DMS79 (cell line): Measurements from ENCODE around the gene C2orf49.

Experiments used
- DNase-seq: peaks from one replicate; lab custom pipeline; 2025; lab: John Stamatoyannopoulos, UW

C2orf49 gene

DNA sequence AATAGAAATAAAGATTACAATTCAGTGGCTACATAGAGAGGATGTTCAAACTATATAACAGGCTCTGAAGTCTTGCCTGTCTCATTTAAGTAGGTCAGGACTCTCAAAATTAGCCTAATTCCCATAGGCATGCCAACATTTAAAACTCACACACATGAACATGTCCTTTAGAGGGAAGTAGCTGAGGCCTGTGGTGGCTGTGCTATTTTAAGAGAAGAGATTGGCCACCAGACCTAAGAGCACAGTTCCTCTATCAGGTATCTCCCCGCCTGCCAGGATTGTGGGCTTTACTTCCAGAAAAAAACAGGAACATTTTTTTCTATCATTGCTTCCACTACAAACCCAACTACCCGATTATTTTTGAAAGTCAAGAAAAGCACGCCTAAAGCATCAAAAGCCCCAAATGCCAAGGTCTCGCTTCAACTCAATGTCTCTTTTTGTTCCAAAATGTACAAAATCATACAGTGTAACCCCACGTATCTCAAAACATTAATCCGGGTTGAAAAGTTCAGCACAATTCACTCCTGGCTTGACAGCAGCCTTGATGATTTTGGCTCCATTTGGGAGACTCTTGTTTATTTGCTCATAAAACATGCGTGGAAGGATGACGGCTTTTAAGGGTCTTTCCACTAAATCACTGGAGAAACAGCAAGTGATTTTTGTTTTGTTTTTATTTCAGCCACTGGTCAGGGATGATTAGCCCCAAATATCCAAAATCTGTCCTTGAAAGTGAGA, 46.3 kb downstream of the C2orf49 start:
- DNase-seq = no peak

DNA sequence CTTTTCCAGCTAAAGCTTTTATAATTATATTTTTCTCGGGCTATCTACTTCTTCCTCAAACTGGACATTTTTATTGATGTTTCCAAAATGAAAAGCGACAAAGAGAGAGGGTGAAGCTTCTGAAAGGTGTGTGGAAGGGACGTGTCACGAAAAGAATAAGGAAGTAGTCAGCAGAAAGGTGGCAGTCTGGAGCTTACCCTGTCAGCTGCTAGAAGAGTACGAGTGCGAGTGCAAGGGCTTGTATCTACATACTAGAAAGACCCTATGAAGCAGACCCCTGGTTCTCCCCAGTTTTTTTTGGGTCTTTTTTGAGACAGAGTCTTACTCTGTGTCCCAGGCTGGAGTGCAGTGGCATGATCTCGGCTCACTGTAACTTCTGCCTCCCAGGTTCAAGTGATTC, 46.9 kb downstream of the C2orf49 start:
- DNase-seq = no peak

DNA sequence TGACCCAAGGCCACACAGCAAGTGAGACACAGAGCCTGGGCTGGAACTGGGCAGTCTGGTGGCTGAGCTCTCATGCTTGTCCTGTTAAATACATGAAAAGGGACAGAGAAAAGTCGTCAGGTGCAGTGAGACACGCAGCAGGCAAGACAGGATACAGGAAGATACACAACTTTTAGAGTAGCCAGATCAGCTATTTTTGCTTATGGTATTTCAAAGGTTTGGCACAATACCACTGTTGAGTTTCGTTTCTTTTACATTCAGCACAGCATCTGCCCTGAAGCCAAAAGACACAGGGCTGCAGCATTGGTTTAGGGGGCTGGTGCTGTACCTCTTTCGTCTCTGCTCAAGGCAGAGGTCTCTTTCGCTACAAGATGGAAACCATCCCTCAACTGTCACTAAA, 47.5 kb downstream of the C2orf49 start:
- DNase-seq = no peak

DNA sequence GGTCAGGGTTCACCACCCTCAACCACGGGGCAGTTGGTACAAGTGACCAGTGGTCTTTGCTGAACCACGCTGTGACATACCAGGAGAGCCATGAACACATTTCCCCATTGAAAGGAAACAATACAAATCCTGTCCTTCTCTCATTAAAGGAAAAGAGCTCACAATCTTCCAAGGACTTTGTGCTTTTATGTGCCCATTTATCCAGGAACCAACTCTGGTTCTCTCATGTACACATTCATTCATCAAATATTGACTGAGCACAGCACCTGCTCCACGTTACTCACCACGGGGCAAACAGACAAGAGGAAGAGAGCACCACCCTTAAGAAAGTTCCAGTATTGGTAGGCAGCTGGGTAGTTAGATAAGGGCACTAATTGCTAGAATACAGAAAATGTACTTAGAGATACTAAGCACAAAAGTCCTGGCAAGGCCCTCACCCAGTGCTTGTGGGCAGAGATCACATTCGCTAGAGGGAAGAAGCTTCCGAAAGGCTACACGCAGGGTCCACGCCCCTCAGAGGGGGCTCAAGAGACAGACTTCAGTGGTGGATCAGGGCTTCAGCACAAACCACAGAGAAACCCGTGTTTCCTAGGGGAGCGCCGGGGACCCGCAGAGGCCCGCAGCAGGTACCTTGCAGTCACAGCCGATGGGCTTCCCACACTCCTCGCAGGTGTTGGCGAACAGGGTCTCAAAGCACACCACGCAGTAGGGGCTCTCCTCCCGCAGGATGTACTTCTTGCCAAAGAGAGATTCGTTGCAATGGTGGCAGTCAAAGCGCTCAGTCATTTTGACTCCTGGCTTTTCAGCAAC, 48.6 kb downstream of the C2orf49 start:
- no peak for DNase-seq

DNA sequence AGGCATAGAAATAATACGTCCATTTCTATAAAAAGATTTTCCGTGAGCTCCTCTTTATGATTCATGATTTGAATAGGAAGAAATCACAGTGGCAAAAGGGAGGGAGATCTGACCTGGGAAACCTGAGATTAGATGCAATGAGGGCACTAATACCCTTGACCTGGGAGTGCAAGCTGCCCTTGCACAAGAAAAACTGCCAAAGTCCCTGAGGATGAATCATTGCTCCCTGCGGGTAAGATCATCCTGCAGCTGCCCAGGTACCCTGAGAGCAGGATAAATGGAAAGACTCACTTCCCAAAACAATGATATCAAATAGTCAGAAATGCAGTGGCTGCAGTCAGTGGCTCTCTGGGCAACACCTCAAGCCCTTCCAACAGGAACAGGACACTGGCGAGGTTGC, 49.9 kb downstream of the C2orf49 start:
- DNase-seq = no peak

DNA sequence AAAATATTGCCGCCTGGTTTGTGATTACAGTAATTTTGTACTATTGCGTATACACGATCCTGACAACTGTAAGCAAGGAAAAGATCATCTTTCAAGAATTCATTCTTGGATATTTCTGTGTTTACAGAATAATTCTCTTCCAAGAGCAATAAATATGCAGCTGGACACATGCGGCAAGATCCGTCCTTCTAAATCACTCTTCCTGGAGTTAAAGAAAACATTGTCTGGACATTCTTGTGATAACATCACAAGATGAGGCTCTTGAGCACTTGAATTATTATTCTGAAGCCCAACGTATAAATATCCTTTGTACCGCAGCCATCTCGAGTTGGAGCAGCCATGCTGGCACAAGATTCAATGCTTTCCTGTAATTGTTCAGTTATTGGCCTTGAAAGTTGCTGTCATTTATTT, 51.6 kb downstream of the C2orf49 start:
- no peak for DNase-seq

DNA sequence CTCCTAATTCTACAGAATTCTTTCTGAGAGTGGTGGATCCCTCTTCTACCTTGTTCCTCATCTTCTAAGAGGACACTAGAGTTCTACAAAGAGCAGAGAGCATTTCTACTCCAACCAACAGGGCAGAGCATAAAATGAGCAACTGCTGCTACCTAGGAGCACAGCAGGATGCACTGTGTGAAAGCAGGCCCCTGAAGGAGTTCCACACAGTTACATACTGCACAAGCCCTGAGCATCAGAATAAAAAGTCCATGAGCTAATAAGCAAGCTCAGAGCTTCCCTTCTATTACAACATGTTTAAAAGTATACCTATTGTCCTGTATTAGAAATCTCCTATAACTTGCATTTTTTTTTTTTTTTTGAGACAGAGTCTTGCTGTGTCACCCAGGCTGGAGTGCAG, 53.1 kb downstream of the C2orf49 start:
- DNase-seq = no peak

DNA sequence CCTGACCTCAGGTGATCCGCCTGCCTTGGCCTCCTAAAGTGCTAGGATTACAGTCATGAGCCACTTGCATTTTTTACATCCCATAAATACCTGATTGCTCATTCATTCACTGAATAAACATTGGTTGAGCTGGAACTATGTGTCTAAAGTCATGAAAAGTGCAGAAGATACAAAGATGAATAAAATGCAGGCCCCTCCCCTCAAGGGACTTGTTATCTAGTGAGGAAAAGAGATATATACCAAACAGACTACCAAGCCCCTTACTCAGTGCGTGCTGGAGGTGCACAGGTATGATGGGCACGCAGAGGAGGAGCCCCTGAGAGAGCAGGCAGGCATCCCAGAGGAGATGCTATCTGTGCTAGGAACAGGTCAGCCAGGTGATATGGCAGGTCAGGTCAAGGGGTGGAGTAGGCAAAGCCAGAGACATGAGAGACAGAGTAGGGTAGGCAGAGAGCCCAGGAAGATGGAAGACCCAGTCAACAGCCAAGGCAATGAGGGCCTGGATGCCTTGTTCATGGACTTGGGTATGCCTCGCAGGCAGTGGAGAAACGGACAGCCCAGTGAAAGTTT, 53.8 kb downstream of the C2orf49 start:
- DNase-seq = no peak

DNA sequence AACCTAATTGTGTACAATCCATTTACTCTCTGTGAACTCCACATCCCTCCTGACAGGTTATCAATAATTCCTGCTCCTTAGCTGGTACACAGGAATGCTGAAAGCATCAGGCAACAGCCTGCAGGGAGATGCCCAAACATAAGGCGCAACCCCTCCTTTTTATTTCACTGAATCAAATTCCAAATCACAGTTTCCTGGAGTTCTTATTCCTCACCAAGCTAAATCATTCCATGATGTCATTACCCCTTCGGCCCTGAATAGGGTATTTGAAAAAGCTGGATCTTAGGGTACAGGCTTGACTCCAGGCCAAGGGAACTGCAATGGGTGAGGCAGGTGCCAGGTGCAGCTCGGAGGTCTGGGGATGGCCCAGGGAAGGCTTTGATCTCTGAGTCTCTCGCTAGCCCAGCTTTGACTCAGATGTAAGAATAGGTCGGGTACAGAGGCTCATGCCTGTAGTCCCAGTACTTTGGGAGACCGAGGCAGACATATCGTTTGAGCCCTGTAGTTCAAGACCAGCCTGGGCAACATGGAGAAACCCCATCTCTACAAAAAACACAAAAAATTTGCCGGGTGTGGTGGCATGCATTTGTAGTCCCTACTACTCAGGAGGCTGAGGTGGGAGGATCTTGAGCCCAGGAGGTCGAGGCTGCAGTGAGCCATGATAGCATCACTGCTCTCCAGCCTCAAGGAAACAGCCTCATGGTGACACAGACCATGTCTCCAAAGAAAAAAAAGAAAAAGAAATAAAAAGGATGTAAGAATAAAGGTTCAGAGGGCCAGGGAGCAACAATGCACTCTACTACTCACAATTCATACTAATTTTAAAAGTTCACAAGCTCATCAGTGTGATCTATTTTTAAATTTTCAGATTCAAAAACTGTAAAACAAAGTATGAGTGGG, 54.7 kb downstream of the C2orf49 start:
- DNase-seq = no peak

DNA sequence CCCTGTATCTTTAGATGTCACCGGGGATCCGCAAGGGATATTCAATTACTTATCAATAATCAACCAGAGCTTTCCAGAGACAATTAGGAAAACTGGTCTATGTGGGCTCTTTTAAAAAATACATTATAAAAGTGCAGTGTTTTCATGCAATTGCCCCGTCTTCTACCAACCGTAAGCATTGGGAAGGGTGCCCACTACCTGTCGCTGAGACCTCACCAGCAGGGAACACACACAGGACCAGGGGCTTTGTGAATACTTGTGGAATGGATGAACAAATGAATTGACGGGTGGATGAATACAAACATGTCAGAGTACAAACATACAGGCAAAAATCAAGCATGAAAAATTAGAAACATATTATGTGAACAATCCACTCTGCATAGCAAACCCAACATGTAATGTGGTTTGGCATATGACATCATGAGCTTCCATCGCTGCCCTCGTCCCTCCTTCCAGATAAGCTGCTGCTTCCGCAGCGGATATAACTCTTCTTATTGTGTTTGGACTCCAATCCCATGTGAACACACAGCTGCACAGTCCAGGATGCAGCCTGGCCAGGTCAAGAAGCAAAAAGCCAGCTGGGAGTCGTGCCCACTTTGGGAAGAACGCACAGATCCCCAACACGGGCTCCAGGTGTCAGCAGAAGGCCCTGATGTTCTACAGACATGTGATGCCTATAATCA, 56.2 kb downstream of the C2orf49 start:
- no peak for DNase-seq

DNA sequence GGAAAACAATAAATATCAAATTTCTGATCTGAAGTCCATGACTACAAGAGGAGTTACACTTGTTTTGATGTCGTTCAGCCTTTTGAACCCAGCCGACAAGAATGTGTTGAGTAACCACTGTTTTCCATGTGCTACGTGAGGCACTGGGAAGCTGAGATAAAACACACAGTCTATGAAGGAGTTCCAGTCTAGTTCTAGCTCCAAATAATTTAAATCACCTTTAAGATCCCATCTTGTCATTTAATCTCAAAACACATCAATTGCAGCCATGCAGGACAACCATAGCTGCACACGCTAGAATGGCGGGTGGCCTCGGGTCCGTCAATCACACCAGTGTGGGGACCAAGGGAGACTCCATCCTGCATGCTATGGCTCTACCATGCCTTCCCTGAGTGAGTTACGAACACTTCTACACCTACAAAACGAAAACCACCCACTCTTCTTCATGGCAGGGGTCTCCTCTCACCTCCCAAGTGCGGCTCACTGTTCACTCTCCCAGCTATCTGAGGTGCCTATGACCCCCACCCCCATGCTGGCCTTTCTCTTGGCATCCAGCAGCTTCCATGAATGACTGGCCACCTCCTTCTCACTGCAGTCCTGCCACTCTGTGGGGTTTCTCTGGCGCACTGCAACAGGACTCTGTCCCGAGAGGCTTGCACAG, 57.7 kb downstream of the C2orf49 start:
- DNase-seq = no peak

DNA sequence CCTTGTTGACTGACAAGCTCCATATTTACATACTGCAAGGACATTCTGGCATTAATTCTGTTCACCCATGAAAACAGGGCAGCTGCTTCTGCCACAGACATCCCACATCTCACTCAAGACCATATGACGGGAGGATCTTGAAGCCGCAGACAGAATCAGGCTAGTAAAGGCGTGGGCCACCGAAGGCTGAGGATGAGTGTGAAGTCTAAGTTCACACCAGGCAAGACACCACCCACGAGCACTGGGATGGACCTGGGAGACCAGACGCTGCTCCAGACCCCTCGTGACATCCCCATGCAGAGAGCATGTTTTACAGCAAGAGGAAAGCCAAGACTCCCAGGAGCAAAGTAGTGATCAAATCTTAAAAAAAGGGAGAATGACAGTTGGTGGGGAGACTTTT, 58.4 kb downstream of the C2orf49 start:
- DNase-seq = no peak

DNA sequence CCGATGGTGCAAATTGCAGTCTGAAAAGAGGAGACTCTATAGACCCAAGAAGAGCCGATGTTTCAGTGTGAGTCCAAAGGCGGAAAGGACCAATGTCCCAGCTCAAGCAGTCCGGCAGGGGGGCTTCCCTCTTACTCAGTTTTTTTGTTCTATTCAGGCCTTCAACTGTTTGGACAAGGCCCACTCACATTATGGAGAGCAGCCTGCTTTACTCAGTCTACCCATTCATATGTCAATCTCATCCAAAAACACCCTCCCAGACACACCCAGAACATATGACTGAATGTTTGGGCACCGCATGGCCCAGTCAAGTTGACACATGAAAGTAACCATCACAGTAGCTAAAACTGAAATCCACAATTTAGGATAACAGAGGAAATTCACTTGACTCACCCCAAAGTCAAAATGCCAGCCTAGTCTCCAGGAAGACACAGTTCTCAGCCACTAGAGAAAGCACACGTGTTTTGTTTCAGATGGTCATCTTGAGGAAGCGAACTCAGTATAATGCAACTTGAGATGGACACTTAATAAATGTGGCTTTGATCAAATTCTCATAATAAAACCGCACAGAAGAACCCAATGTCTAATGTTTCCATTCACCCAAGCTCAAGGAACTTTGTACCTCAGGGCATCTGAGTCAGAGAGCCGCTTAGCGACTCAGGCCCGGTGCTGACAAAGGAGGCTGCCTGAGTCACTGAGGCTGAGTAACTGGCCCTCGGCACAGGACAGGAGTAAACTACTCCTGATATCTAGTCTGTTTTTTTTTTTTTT, 59.1 kb downstream of the C2orf49 start:
- DNase-seq = no peak

DNA sequence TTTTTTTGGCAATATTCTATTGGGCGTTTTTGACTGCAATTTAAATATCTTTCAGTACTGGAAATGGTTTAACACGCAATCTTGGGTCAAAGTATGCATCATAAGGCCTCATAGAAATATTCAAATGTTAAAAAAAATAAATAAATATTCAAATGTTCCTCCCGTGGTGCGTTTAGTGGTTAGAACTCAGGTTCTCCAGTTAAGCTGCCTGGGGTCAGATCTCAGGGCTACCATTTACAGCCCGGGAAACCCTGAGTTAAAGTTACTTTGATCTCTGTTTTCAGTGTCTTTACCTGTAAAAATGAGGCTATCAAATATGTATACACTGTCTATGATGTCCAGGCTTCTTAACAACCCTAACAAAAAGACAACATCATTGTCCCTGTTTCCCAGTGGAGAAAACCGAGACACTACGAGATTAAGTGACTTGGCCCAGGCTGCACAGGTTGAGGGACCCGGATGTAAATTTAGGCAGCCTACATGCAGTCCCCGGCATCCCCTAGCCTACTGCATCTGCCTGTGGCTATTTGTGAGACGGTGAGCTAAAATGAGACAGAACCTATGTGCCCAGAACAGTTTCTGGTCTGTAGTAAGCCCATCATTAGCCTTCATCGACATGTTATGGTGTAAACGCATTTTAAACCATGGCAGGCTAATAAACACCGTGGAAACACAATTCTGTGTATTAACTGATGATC, 59.8 kb downstream of the C2orf49 start:
- no peak for DNase-seq

DNA sequence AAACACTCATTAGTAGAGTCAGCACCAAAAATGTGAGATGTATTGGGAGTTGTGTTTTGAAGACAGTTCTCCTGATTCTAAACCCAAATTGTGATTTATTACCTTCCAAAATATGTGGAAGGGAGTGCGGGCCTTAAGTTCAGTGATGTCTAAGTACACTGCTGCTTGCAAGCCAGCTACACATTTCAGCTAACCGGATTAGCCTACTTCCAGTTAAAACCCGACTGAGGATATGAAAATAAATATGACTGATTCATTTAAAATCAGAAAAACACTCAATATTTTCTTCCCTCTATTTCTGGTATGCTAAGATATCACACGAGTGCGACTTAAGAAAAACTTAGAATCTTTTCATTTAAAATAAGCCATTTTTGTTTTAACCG, 60.6 kb downstream of the C2orf49 start:
- no peak for DNase-seq

DNA sequence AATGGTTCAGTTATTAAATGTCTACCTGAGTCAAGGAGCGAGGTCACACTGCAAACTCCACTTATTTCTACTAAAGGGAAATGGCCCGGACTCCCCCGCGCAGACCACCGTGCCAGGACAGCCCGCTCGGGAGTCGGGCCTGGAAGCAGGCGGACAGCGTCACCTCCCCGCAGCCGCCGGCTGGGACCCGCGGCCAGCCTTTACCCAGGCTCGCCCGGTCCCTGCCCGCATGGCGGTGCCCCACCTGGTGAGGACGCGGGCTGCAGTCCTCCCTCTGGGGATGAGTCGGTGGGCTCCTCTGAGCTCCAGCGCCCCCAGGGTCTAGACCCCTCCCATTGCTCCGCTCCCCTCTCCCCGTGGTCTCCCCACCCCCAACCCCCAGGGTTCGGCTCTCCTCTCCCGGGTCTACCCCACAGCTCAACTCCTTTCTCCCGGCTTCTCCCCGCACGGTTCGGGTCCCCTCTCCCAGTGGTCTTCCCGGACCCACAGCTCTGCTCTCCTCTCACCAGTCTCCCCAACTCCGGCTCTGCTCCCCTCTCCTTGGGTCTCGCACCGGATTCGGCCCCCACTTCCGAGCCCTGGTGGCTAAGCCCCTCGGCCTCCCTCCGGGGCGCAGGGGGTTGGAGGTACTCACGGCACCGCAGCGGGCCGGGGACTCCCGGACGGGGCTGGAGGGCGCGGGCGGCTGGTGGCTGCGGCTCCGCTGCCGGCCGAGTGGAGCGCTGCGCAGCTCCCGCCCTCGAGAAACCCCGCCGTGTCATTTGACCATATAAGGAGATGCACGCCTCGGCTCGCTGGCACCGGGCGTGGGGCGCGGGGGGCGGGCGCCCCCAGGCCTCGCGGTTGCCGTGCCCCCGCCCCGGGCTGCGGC, 61.2 kb downstream of the C2orf49 start, which contains the start of gene FHL2:
FHL2 (minus strand) TSS at position 716 of the 871 bp plus-strand sequence. CDS start 12,535 bp downstream, outside the sequence.
- peak; percentile 57 for DNase-seq
